Activated T-helper 1 cell treated with anti-CD3 and anti-CD28 coated beads, Interleukin-2, amount 50 U/mL, for 16 hours (primary cell): ENCODE measurements around the gene ADIPOR2.

Source experiments
- DNase-seq, 2 donors: peaks; one replicate each; pipeline ENCODE4 v3.0.0-alpha.2; 2020; ENCODE audit warnings: low read depth in 1 of 2, low spot score in 1 of 2

The ADIPOR2 gene, protein sequence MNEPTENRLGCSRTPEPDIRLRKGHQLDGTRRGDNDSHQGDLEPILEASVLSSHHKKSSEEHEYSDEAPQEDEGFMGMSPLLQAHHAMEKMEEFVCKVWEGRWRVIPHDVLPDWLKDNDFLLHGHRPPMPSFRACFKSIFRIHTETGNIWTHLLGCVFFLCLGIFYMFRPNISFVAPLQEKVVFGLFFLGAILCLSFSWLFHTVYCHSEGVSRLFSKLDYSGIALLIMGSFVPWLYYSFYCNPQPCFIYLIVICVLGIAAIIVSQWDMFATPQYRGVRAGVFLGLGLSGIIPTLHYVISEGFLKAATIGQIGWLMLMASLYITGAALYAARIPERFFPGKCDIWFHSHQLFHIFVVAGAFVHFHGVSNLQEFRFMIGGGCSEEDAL

DNA sequence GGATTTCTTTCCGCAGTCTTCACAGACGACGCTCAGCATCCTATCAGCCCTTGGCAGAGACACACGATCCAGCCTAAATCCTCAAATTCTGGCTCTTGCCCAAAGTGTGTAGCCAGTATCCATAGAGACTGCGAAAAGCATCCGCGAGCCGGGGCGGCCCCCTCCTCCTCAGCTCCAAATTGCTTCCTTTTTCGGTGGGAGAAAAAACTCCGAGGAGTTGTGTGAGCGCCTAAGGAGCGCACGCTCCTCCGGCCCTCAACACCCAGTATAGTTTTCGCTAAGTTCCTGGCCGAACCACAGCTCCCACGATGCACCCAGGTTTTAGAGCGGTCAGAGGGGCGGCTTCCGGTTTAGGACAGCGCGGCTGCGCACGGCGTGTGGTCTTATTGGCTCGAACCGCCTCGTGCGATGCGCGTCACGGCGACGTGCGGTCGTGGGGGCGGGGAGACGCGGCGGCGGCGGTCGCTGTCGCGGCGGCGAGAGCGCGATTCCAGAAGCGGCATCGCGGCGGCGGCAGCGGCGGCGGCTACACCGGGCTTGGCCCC, at the start of gene ADIPOR2:
ADIPOR2 (plus strand) TSS at position 493 of the 545 bp plus-strand sequence. CDS start 63,274 bp downstream, outside the sequence.
- peak; percentile 85 to 91 for DNase-seq

DNA sequence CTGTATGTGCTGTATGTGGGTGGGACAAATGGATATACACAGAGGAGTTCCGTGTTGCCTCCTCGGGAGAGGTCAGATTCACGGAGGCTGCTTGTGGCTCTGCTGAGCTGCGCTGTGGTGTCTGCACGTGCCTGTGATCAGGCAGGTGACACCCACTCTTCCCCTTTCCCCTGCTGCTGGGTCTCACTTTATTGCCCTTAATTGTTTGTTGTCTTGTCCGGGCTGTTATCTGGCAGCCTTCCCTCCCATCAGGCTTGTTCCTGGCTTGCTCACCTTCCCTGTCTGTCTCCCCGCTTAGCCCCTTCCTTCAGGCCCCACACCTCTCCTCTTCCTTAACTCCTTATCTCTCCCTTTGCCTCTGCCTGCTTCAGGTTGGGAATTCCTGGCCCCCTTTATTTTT, 48.4 kb upstream of the ADIPOR2 start:
- DNase-seq = no peak

DNA sequence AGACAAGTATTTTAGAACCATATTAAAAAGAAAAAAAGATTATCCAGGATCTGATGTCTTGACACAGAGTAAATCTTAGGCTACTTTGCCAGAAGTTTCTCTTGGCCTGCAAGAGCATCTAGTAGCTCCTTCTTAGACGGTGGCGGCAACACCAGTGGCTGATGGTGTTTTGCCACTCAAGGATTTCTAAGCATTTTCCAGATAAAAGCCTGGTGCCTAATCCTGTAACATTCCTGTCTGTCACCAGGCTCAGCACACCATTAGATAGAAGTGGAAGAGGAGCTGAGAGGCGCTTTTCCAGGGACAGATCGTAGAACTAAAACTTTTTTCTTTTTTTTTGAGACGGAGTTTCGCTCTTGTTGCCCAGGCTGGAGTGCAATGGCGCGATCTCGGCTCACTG, 47.8 kb upstream of the ADIPOR2 start:
- no peak for DNase-seq

DNA sequence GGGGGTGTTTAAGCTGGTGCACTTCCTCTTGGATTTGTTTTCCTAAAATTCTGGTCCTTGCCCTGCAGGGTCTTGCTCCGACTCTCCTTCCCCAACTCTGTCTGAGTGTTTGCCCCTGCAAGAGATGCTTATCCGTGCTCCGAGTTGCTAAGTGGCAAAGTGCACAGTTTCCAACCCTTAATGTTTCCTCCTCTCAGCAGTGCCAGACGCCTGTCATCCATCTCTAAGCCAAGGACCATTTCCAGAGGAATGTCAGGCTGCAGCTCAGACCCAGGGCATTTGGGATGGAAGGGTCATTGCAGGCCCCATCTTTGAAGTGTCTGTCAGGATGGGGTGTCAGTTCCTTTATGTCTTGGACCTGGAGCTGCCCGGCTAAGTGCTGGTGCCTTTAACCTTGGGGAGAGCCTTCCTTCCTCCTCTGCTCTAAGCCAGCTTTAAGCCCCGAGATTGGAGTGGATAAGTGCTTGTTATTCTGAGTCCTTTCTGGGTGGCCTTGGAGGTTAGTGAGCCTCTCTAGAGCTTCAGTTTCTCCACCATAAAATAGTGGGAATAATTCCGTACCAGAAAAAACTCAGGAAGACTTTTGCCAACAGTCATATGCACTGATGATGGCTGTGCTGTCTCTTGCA, 46.9 kb upstream of the ADIPOR2 start:
- no peak for DNase-seq

DNA sequence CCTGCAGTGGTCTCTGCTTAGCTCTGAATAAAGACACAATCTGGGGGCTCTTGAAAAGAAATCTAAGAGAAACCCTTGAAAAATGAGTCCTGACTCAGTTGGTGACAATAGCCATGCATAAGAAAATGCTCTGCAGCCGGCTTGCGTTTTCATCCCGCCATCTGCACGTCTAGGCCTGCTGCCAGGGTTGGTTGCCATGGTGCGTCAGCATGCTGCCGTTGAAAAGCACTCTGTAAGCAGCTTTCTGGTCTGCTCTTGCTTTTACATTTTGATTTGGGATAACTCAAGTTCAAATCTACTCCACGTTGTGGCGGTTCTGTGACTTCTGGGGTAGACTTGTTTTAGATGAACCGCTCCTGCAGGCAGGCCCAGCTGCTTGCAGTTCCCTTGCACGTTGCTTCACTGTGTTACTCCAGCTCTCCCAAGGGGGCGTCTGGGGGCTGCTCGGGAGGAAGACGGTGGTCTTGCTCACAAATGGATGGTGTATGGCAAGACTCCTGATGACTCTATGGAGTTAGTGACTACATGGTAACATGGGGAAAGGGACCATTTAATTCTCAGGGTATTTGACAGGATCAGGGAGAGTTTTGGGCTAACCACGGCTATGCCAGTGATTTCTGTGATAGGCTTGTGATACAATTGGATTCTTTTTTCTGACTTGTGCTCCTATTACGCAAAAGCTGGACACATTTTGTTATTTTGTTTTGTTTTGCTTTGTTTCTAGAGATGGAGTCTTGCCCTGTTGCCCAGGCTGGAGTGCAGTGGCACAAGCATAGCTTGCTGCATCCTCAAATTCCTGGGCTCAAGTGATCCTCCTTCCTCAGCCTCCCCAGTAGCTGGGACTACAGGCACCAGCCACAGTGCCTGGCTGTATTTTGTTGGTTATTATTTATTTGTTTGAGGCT, 46.1 kb upstream of the ADIPOR2 start:
- DNase-seq = no peak

DNA sequence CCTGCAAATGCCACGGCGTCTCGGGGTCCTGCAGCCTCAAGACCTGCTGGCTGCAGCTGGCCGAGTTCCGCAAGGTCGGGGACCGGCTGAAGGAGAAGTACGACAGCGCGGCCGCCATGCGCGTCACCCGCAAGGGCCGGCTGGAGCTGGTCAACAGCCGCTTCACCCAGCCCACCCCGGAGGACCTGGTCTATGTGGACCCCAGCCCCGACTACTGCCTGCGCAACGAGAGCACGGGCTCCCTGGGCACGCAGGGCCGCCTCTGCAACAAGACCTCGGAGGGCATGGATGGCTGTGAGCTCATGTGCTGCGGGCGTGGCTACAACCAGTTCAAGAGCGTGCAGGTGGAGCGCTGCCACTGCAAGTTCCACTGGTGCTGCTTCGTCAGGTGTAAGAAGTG, 45.1 kb upstream of the ADIPOR2 start:
- no peak for DNase-seq

DNA sequence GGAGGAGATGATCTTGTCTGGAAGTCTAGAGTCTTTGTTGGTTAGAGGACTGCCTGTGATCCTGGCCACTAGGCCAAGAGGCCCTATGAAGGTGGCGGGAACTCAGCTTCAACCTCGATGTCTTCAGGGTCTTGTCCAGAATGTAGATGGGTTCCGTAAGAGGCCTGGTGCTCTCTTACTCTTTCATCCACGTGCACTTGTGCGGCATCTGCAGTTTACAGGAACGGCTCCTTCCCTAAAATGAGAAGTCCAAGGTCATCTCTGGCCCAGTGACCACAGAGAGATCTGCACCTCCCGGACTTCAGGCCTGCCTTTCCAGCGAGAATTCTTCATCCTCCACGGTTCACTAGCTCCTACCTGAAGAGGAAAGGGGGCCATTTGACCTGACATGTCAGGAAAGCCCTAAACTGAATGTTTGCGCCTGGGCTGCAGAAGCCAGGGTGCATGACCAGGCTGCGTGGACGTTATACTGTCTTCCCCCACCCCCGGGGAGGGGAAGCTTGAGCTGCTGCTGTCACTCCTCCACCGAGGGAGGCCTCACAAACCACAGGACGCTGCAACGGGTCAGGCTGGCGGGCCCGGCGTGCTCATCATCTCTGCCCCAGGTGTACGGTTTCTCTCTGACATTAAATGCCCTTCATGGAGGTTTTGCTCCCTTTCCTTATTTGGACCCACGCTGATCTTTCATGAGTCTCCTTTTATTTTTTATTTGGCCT, 44.1 kb upstream of the ADIPOR2 start:
- no peak for DNase-seq

DNA sequence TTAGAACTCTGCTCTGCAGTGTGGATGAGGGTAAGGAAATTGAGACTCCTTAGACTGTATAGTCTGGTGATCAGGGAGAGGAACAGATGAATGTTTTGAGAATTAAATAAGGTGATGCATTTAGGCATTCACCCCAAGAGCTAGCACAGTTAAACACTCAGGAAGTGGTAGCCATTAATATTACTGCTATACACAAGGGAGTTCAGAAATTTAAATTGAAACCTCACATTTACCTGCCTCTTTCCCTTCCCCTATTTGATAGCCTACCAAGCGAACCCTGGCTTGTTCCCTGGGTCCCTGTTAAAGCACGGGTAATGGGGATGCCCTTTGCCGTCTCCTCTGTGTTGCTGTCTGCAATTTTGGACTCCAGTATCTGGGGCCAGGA, 43.6 kb upstream of the ADIPOR2 start:
- DNase-seq = no peak

DNA sequence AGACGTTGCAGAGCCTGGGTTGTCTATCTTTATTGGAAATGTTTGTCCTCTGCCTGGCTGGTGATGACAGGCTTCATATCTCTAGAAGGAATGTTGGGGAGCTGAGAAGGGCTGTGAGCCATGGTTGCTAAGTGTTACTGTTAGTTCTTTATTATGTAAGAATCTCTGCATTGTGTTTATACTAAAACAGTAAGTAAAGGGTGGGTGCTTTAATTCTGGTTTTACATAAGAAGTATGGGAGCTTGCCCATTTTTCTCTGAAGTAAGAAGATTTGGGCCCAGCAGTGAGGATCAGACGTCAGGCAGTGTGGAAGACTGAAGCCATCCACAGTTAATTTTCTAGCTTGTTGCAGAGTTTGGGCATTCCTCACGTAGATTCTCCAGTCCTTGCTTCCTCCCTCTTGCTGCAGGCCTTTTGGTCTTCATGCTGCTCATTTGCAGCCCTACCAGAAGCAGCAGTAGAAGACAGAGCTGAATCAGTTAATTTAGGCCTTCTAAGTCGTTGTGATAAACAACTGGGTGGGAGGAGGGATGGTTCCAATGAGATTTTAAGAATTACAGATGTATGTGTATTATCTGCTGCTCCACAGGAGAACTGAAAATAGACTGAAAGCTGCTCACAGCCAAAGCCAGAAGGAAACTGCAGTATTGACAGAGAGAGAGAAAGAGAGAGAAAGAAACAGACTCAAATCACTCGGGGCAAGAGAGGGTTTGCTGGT, 40.5 kb upstream of the ADIPOR2 start:
- no peak for DNase-seq

DNA sequence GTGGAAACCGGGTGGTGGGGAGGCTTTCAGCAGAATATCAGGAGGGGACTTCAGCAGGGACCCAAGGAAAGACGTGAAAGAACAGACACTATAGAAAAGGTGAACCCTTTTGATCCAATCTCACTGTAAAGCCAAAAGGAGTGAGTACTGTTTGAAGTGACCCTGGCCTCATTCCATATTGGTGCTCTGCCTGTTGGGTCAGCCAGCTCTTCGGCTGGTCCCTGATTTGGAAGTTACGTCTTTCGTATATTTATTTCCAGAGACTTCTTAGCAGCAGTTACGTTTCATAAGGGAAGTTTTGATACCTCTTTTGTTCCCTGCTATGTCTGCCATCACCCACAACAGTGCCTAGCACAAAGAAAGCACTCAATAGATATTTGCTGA, 39.9 kb upstream of the ADIPOR2 start:
- no peak for DNase-seq

DNA sequence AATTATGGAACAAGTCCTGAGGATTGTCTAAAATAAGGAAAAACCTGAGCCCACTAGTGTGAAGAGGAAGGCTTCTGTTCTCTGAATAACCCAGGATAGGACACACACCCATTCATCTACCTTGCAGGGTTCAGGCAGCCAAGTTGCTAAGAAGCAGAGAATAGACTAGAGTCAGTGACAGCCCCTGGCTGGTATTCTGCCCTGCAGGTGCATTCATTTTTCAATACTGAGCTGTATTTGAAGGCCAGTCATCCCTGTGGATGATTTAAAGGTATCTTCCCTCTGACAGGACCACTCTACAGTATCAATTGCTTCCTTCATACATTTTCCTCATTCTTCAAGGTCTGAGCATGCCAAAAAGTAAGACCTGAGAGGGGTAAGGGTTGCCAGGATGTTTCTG, 38.9 kb upstream of the ADIPOR2 start:
- no peak for DNase-seq

DNA sequence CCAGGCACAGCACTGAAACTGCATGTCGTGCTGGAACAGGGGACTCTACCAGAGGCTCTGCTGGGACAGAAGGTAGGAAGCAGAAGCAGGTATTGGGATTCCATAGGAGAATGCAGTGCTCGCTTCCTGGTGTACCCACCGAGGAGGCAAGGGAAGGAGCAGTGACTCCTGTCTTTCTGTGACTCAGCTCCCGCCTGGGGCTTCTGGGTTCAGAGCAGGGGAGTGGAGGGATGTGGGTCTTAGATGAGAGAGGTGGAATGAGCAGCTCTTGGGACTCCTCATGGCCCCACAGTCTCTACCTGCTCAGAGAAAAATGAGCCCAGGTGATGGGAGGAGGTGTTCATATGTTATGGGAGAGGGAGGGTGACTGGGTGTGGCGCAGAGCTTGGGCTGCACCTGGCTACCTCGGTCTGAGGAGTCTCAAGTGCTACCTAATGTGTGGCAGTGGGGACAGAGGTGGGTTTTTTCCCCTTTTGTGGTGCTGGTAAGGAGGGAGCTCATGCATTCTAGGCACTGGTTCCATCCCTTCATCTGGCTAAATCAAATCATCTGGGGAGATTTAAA, 35.6 kb upstream of the ADIPOR2 start:
- DNase-seq = no peak

DNA sequence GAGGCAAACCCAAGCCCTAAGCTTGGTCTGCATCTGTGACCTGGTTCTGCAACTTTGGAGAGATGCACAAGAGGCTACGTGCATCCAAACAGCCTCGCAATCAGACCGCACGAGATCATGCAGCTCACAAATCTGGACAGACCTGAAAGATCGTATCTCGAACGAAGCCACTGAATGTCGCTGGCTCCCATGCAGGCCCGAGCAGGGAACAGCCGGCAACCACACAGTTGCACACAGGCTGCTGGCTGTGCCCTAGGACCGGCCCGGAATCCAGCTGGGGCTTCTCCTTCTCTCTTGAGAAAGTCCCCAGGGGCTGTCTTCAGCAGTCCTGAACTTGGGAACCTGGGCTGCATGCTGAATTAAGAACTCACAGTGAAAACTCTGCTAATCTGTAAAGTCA, 34.0 kb upstream of the ADIPOR2 start:
- DNase-seq = no peak

DNA sequence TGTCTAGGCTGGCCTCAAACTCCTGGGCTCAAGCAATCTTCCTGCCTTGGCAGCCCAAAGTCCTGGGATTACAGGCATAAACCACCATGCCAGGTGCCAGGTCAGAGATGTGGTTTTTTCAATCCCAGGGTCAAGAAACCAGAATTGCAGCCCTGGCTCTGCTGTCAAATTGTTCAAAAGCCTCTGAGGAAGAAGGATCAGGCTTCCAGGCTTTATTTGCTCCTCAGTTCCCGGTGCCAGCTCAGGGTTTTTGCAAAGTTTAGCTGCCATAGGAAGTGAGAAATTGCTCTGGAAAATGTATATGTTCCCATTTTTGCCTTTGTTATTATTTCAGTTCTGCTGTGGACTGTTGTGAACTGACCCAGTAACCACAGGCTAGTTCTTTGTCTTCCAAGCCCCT, 33.2 kb upstream of the ADIPOR2 start:
- no peak for DNase-seq

DNA sequence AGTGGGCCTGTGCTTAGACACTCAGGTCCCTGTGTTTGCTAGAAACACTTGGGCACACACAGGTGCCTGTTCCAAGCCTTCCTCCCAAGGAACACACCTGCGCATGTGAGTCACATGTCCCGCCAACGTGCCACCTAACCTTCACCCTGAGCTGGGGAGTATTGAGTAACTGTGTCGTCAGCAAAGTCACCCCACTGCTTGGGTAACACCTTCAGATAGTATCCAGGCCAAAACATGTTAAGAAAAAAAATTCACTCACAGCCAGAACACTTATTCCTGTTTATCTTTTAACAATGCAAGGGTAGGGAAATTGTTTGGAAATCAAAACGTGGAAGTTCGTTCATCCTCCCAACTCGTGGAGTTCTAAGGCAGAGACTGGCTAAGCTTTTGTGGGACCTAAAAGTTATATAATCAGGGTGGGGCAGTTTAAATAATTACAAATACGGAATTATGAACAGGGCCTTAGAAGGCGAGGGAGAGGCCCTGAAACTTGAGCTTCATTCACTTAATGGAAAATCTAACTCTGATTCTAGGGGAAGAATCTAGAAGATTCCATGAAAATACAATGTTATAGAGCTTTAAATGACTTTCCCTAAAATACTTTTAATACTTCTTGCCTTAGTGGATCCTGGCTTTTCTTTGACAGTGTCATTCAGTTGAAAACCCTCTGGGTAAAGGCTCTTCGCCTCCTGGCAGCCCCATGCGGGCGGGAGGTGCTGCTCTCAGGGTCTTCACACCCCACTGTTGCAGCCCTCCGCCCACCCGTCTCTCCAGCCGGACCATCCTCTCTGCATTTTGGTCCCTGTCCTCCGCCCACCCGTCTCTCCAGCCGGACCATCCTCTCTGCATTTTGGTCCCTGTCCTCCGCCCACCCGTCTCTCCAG, 30.3 kb upstream of the ADIPOR2 start:
- DNase-seq = peak; percentile 17 to 35

DNA sequence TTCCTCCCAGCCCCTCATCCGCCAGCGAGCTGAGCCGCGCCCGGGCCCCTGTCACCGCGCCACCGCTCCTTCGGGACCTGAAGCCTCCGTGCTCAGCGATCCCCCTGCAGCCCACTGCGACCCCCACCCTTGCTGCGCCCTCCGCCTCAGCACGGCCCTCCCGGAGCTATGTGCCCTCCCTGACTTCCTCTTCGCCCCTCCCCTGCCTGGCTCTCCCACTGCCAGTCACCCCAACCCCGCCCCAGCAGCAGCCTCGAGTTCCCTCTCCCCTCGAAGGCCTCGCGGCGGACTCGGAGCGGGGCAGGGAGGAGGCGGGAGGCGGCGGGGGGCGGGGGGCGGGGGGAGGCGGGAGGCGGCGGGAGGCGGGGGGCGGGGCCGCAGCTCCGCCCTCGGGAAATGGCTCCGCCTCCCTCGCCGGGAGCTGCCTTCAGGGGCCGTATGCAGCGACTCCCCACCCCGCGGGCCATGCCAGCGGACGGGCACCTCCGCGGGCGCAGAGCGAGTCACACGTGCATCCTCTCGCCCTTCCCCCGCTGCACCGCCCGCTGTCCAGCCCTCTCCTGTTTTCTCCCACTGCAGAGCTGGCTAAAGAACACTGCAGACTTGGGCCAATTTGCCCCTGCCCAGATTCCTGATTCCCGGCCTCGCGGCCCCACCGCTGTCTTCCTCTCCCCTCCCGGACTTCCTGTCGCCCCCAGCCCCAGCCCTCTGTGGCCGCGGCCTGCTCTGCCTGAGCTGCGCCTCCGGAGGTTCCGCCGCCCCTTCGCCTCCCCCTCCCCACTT, 29.1 kb upstream of the ADIPOR2 start:
- DNase-seq = peak; percentile 49 to 71

DNA sequence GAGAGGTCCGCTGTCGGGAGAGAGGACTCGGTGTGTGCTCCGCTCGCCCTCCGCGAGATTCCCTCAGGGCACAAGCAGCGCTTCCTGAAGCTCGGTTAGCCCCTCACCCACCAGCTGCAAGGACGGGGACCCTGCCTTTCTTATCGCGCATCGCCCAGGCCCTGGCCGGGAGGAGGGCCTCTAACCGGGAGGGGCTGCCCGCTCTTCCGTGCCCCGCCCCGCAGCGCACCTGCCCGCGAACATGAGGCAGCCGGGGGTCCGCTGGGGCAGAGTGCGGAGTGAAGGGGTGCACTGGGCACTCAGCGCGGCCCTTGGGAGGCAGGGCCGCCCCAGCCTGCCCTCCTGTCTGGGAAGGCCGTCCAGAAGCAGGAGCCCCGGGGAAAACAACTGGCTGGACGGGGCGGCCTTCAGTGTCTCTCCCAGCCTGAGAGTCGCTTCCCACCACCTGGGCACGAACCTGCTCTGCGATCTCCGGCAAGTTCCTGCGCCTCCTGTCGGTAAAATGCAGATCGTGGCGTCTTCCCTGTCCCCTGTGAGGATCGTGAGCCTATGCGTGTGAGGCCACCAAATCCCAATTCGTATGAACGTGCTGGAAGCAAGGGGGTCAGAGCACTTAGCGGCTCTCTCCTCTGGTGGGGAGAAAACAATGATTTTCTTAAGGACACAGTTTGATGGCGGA, 28.0 kb upstream of the ADIPOR2 start:
- DNase-seq = peak in 1 of 2 donors; percentile 20
